Measurements from ENCODE around the gene ADA.

The ADA gene

DNA sequence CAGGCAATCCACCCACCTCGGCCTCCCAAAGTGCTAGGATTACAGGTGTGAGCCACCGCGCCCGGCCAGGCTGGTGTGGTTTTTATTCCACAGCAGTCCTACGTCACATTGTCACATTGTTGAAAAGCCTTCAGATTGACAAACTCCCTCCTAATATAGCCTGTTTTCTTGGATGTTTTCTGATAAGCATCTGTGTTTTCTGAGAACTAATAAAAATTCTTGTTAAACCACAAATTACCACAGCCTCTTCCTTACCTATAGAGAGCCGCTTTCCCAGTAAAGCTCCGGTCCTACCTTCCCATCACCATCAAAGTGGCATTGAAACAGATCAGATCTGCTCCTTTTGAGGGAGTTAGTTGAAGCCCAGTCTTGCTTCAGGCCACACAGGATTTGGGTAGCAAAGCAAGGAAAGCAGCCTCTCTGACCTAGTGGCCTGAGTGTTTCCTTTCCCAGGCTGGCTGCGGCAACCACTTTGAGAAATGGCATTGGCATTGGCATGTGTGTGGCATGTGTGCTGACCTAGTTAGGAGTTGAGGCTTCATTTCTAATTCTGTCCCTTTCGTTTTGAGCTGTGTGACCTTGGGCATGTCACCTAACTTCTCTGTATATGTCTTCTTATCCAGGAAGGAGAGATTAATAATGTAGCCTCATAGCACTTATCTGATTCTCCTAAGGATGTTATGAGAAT lies 70.8 kb downstream of the ADA start:
- peak; percentile 48 for DNase-seq (ENCODE audit: low spot score)

DNA sequence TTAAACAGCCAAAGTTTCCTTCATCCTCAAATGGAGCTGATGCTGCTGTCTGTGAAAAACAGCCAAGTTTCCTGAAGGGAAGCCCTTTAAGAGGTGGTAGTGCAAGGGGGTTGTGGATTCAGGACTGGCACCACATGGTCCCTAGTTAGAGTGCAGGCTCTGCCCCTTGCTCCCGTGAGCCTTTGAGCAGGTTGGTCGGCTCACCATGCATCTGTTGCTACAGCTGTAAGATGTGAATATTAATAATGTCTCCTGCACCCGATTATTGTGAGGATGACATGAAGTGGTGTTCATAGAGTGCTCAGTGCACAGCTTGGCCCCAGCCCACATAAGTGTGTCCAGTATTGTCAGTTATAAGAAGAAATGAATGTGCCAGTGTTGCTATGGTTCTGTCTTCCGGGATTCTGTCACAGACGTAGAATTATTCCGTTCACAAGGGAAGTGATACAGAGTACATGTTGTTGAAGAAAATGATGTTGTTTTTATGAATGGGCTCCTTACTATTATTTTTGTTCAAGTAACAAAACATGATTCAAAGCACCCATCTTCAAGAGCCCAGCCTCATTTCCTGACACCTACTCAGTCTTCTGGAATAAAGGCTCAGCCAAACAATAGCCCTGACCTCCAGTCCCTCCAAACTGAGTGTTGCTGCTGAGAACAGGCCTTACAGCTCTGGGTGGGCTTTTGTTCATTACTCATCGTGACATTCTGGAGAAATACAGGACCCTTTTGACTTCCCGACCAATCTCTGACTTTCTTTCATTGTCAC lies 72.0 kb downstream of the ADA start:
- no peak for DNase-seq (ENCODE audit: low spot score)

DNA sequence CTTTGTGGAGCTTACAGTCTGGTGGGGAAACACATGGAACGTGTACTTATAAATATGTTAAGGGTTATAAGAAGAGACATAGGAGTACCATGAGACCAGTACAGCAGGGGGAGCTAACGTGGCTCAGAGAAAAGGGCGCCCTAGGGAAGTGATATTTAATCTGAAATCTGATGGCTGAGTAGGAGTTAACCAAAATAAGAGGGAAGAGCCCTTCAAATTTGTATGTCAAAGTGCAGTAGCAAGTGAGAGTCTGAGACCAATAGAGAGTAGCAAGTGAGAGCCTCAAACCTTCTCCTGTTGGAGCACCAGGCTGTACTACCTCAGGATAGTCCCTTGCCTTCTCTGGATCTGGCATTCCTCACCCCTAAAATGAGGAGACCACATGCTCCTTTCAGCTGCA lies 75.2 kb downstream of the ADA start:
- no peak for DNase-seq (ENCODE audit: low spot score)

DNA sequence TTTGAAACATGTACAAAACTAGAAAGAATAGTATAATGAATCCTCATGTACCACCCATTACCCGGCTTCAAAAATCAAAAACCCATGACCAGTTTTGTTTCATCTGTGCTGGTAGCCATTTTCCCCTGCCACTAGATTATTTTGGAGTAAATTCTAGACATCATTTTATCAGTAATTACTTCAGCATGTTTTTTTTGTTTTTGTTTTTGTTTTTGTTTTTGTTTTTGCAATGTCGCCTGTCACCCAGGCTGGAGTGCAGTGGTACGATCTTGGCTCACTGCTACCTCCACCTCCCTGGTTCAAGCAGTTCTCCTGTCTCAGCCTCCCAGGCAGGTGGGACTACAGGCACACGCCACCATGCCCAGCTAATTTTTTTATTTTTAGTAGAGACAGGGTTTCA lies 77.1 kb downstream of the ADA start:
- no peak for DNase-seq (ENCODE audit: low spot score)

DNA sequence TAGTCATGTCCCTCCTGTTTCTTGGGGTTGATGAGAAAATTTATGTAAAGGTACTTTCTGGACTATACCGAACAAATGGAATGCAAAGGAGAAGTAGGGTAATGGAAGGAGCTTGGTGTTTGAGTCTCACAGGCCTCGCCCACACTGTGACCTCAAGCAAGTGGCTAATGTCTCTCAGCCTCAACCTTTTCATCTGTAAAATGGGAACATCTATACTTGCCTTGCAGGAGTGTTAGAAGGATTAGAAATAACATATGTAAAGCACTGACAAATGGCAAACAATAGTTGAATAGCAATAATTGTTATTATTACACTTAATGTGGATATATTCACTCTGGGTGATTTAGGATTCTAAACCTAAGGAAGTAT lies 78.0 kb downstream of the ADA start:
- no peak for DNase-seq (ENCODE audit: low spot score)

DNA sequence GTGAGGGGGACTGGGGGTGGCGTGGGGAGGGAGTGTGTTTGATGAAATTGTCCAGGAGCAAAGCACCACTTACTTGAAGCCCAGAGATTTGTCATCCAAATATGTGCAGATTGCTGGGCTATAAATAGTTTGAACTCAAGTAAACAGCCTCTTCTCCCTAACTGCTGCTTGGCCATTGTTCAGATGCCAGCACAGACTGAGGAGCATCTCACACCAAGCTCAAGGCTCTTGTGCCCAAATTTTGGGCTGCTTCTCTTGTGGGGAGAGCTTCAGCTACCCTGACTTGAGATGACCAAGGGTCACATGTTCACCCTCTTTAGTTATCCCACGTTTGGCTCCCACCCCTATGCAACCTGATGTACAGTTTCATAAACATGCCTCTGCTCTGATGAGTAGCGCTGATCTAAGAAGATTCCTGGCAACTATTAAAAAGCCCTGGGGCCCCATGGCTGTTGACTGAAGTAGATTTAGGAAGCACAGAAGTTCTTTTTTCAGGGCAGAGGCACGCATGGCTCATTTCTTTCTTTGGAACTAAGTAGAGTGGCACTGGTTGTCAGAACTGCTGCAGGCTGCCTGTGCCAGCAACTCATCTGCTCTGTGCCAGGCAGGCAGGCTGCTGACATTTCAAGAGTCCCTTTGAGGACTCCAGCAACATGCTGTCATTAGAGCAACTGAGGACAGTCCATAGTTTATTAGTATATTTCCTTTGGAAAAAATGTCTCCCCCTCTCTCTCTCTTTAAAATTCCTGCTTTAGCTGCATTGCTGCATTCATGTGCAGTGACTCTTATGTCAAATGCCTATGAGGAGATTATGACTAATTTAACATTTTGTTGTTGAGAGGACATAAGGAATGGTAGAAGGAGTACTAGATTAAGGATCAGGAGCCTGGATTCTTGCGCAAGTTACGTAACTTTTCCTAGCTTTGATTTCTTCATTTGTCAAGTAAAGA lies 78.7 kb downstream of the ADA start:
- no peak for DNase-seq (ENCODE audit: low spot score)

DNA sequence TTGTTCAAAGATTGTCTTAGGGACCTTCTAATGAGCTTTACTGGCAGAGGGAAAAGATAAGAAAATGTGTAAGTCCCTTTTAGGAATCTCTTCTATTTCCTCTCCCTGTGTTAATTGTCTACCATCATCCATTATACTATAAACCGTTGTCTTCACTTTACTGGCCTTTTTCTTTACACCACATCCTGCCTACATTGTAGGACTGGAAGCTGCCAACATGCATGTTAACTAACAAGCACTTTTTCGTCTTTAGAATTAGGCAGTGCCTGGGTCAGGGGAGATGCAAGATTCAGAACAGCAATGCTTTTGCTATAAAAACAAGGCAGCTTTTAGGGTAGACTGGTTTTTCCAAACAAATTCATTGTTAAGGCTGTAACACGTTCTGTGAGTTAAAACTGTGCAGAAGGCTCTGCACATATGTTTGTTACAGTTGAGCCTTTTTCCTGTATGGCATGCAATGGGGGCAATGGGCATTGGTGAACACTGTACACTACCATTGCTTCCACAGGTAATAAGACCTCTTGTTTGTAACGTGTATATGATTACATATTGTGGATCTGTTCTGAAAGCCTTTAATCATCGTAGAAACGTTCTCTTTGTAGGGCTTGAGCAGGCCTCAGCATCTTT lies 80.0 kb downstream of the ADA start:
- no peak for DNase-seq (ENCODE audit: low spot score)

DNA sequence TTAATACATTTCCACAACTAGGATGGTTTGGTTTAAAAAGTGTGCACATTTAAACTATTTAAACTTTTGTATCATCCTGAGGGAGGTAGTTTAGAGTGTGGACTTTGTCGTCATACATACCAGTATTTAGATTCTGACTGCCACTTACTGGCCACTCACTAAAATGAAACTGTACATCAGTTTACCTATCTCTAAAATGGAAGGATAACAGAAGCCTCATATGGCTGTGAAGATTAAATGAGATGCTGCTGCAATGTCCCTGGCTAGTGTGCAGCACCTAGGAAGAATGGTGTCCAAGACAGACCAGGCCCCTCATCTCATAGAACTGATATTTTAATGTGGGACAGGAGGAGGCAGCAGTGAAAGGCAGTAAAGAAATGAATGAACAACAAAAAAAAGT lies 81.1 kb downstream of the ADA start:
- no peak for DNase-seq (ENCODE audit: low spot score)
